Measurements from ENCODE around the gene SCML2. TPM values are rescaled to one million over a fixed set of nuclear protein-coding genes. Genes with fewer than 3 reads are reported as not detected.
A peak's percentile ranks its signal among the peaks of the same experiment; 100 is the strongest.

SCML2 gene
- total RNA-seq, 4 donors from 2014 or later, result 1.4 to 2.4 (median 1.8) TPM

GRCh38 chrX:18227458-18227857 lies 127.0 kb downstream of the SCML2 start:
- no peak overlapping the region for H3K4me3 ChIP-seq
- no peaks in the 10 kb centered on the region for H3K27me3 ChIP-seq
- no peaks in the 10 kb centered on the region for H3K9me3 ChIP-seq
- no peaks in the 10 kb centered on the region for H3K4me1 ChIP-seq
- H3K36me3 ChIP-seq, result no peaks in the 10 kb centered on the region
- TF ChIP-seq POLR2A (IDR thresholded peaks at IDR 0.05) (no peak), CTCF (IDR thresholded peaks at IDR 0.05) (no peak)
- 80 to 87% methylated on average over 7 of the region's 7 CpGs for WGBS, 2 donors
- no peak for DNase-seq
- no peak overlapping the region for H3K27ac ChIP-seq
- intact Hi-C loops (cut with DNase I), result no loop called here

- H3K4me1 ChIP-seq, result no peaks in the 10 kb centered on the region
- intact Hi-C loops (cut with DNase I), result no loop called here
- no peak for DNase-seq
- no peak within 1 kb of the TSS for H3K27ac ChIP-seq
- H3K4me3 ChIP-seq, result no peak within 1 kb of the TSS
- H3K27me3 ChIP-seq, result no peaks in the 10 kb centered on the region
- no peaks in the 10 kb centered on the region for H3K36me3 ChIP-seq
- H3K9me3 ChIP-seq, result peaks cover 0 to 4% (median 0%) of the 10 kb centered on the region in 3 donors
- TF ChIP-seq POLR2A (IDR thresholded peaks at IDR 0.05) (no peak), CTCF (IDR thresholded peaks at IDR 0.05) (no peak)
- WGBS, 2 donors, result 90 to 92% methylated on average over 3 to 19 of the region's 19 CpGs
Measured at GRCh38 chrX:18220786-18221185, 133.7 kb downstream of the SCML2 start, which contains the start of gene BEND2. Gene BEND2 (minus strand): TSS chrX:18220886. CDS start chrX:18220750, 136 bp downstream.

GRCh38 chrX:18210470-18210869 lies 144.0 kb downstream of the SCML2 start:
- intact Hi-C loops (cut with DNase I), result no loop called here
- no peaks in the 10 kb centered on the region for H3K27me3 ChIP-seq
- 11 to 19% methylated on average over 2 of the region's 2 CpGs for WGBS, 2 donors
- TF ChIP-seq CTCF (IDR thresholded peaks at IDR 0.05) (peak in 1 of 6 experiments; percentile 17), POLR2A (IDR thresholded peaks at IDR 0.05) (no peak)
- no peaks in the 10 kb centered on the region for H3K4me1 ChIP-seq
- H3K9me3 ChIP-seq, result no peaks in the 10 kb centered on the region
- DNase-seq, result no peak
- no peak overlapping the region for H3K27ac ChIP-seq
- H3K36me3 ChIP-seq, result no peaks in the 10 kb centered on the region
- H3K4me3 ChIP-seq, result no peak overlapping the region

GRCh38 chrX:18206657-18207056 lies 147.8 kb downstream of the SCML2 start:
- no peaks in the 10 kb centered on the region for H3K36me3 ChIP-seq
- no peak for DNase-seq
- no peak overlapping the region for H3K4me3 ChIP-seq
- H3K27me3 ChIP-seq, result no peaks in the 10 kb centered on the region
- WGBS, 2 donors, result 72 to 79% methylated on average over 2 to 4 of the region's 8 CpGs
- H3K4me1 ChIP-seq, result no peaks in the 10 kb centered on the region
- H3K27ac ChIP-seq, result no peak overlapping the region
- intact Hi-C loops (cut with DNase I), result no loop called here
- TF ChIP-seq CTCF (IDR thresholded peaks at IDR 0.05) (no peak), POLR2A (IDR thresholded peaks at IDR 0.05) (no peak)
- H3K9me3 ChIP-seq, result no peaks in the 10 kb centered on the region

GRCh38 chrX:18203631-18204030 lies 150.9 kb downstream of the SCML2 start:
- WGBS, 2 donors, result 55 to 74% methylated on average over 4 to 5 of the region's 5 CpGs
- Histone ChIP-seq H3K27me3 (no peaks in the 10 kb centered on the region), H3K9me3 (no peaks in the 10 kb centered on the region), H3K36me3 (no peaks in the 10 kb centered on the region), H3K27ac (no peak overlapping the region), H3K4me1 (no peaks in the 10 kb centered on the region), H3K4me3 (no peak overlapping the region)
- intact Hi-C loops (cut with DNase I), result no loop called here
- TF ChIP-seq CTCF (IDR thresholded peaks at IDR 0.05), result no peak
- TF ChIP-seq POLR2A (IDR thresholded peaks at IDR 0.05), result no peak
- DNase-seq, result no peak
